ENCODE measurements around the gene FANCC. TPM values are rescaled to one million over a fixed set of nuclear protein-coding genes. Genes with fewer than 3 reads are reported as not detected.
A peak's percentile ranks its signal among the peaks of the same experiment; 100 is the strongest.

The FANCC gene
- total RNA-seq, 2 donors from 2014 or later: 7.5 to 12.5 TPM

GRCh38 chr9:95127249-95128176, 190.0 kb downstream of the FANCC start:
- H3K27ac ChIP-seq: no peak overlapping the region
- H3K27me3 ChIP-seq: no peaks in the 10 kb centered on the region
- no peak overlapping the region for H3K4me3 ChIP-seq
- peak; percentile 87 for ATAC-seq
- WGBS, 2 donors: 17 to 22% methylated on average over 29 to 35 of the region's 35 CpGs
- H3K4me1 ChIP-seq: peaks cover 30% of the 10 kb centered on the region
- intact Hi-C loops (cut with DNase I): loop anchor here (10.0 kb wide), 1 partner anchor 343 kb away; no protein-coding TSS in a partner anchor
- DNase-seq: peak; percentile 88 to 93 (median 89)
- H3K36me3 ChIP-seq (replicated peaks in 1 of 2; ENCODE audit: insufficient read depth in 1 of 2, low read depth in 2 of 2): no peaks in the 10 kb centered on the region
- peak in 1 of 3 donors; percentile 9 for TF ChIP-seq POLR2A (IDR thresholded peaks at IDR 0.05)
- TF ChIP-seq CTCF (IDR thresholded peaks at IDR 0.05): peak; percentile 93 to 99 (median 97)
- H3K9me3 ChIP-seq: no peaks in the 10 kb centered on the region

- WGBS, 2 donors: 69 to 74% methylated on average over 9 of the region's 9 CpGs
- Histone ChIP-seq H3K9me3 (no peaks in the 10 kb centered on the region), H3K27ac (no peak overlapping the region), H3K27me3 (no peaks in the 10 kb centered on the region), H3K4me1 (peaks cover 30% of the 10 kb centered on the region), H3K36me3 (replicated peaks in 1 of 2; ENCODE audit: insufficient read depth in 1 of 2, low read depth in 2 of 2) (no peaks in the 10 kb centered on the region), H3K4me3 (no peak overlapping the region)
- DNase-seq (no peak), ATAC-seq (no peak)
- TF ChIP-seq POLR2A (IDR thresholded peaks at IDR 0.05): no peak
- no peak for TF ChIP-seq CTCF (IDR thresholded peaks at IDR 0.05)
- intact Hi-C loops (cut with DNase I): loop anchor here (10.0 kb wide), 1 partner anchor 342 kb away; no protein-coding TSS in a partner anchor
Observed at GRCh38 chr9:95126739-95127138, 190.8 kb downstream of the FANCC start.

GRCh38 chr9:95125652-95126051, 191.9 kb downstream of the FANCC start:
- ATAC-seq (no peak), DNase-seq (no peak)
- WGBS, 2 donors: 78 to 79% methylated on average over 3 of the region's 3 CpGs
- Histone ChIP-seq H3K27ac (no peak overlapping the region), H3K36me3 (replicated peaks in 1 of 2; ENCODE audit: insufficient read depth in 1 of 2, low read depth in 2 of 2) (no peaks in the 10 kb centered on the region), H3K9me3 (no peaks in the 10 kb centered on the region), H3K4me3 (no peak overlapping the region), H3K27me3 (no peaks in the 10 kb centered on the region), H3K4me1 (peaks cover 20% of the 10 kb centered on the region)
- no peak for TF ChIP-seq POLR2A (IDR thresholded peaks at IDR 0.05)
- no peak for TF ChIP-seq CTCF (IDR thresholded peaks at IDR 0.05)
- intact Hi-C loops (cut with DNase I): loop anchor here (10.0 kb wide), 1 partner anchor 341 kb away; no protein-coding TSS in a partner anchor

GRCh38 chr9:95124582-95125367, 192.7 kb downstream of the FANCC start:
- no peaks in the 10 kb centered on the region for H3K27me3 ChIP-seq
- intact Hi-C loops (cut with DNase I): loop anchor here (10.0 kb wide), 1 partner anchor 340 kb away; no protein-coding TSS in a partner anchor
- TF ChIP-seq POLR2A (IDR thresholded peaks at IDR 0.05) (no peak), CTCF (IDR thresholded peaks at IDR 0.05) (peak in 5 of 7 experiments; percentile 13 to 33 (median 28))
- 57 to 62% methylated on average over 9 of the region's 9 CpGs for WGBS, 2 donors
- H3K4me1 ChIP-seq: peaks cover 11% of the 10 kb centered on the region
- H3K9me3 ChIP-seq: no peaks in the 10 kb centered on the region
- H3K36me3 ChIP-seq (replicated peaks in 1 of 2; ENCODE audit: insufficient read depth in 1 of 2, low read depth in 2 of 2): no peaks in the 10 kb centered on the region
- DNase-seq (no peak), ATAC-seq (no peak)
- no peak overlapping the region for H3K27ac ChIP-seq
- no peak overlapping the region for H3K4me3 ChIP-seq

Data from body of pancreas (tissue), 4 donors.